GM12892 (cell line): Measurements from ENCODE around the gene HOXB5.

Source experiments
- POLR2A ChIP-seq: IDR thresholded peaks from 2 replicates; pipeline ENCODE4 v1.6.1; 2011; ENCODE audit warnings: low read depth, low read length, control low read depth
- POLR2AphosphoS5 ChIP-seq: IDR thresholded peaks from 2 replicates; pipeline ENCODE4 v1.6.1; 2011; ENCODE audit warnings: low read depth, low read length, control low read depth
- TAF1 ChIP-seq: IDR thresholded peaks from 2 replicates; pipeline ENCODE4 v1.6.1; 2011; ENCODE audit warnings: low read depth, mild to moderate bottlenecking, control low read depth, low read length, borderline replicate concordance

- TF ChIP-seq TAF1 (no peak), POLR2AphosphoS5 (no peak), POLR2A (no peak)
Observed at GRCh38 chr17:48575066-48575582, 18.5 kb downstream of the HOXB5 start.
